ENCODE data around the gene PMAIP1.

GRCh38 chr18:59897321-59897954 lies 2.4 kb upstream of the PMAIP1 start:
- TF ChIP-seq POLR2AphosphoS5 (IDR thresholded peaks at IDR 0.05; ENCODE audit: low read depth, low read length) (no peak), TAF1 (IDR thresholded peaks at IDR 0.05; ENCODE audit: borderline replicate concordance, insufficient read depth, low read length) (no peak), SIN3A (IDR thresholded peaks at IDR 0.05; ENCODE audit: borderline replicate concordance, insufficient read depth, low read length) (no peak), FOXP2 (optimal IDR thresholded peaks at IDR 0.05; ENCODE audit: borderline replicate concordance, extremely low read depth, extremely low read length, insufficient read depth) (no peak)
- TF ChIP-seq, protein P1, sequence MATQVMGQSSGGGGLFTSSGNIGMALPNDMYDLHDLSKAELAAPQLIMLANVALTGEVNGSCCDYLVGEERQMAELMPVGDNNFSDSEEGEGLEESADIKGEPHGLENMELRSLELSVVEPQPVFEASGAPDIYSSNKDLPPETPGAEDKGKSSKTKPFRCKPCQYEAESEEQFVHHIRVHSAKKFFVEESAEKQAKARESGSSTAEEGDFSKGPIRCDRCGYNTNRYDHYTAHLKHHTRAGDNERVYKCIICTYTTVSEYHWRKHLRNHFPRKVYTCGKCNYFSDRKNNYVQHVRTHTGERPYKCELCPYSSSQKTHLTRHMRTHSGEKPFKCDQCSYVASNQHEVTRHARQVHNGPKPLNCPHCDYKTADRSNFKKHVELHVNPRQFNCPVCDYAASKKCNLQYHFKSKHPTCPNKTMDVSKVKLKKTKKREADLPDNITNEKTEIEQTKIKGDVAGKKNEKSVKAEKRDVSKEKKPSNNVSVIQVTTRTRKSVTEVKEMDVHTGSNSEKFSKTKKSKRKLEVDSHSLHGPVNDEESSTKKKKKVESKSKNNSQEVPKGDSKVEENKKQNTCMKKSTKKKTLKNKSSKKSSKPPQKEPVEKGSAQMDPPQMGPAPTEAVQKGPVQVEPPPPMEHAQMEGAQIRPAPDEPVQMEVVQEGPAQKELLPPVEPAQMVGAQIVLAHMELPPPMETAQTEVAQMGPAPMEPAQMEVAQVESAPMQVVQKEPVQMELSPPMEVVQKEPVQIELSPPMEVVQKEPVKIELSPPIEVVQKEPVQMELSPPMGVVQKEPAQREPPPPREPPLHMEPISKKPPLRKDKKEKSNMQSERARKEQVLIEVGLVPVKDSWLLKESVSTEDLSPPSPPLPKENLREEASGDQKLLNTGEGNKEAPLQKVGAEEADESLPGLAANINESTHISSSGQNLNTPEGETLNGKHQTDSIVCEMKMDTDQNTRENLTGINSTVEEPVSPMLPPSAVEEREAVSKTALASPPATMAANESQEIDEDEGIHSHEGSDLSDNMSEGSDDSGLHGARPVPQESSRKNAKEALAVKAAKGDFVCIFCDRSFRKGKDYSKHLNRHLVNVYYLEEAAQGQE (IDR thresholded peaks at IDR 0.05; ENCODE audit: insufficient read depth in 1 of 2, low read depth in 2 of 2, low read length in 2 of 2), result no peak

All from PFSK-1 (cell line).